ENCODE results near the gene ZHX3.

The ZHX3 gene

GRCh38 chr20:41170386-41171105 lies 147.0 kb downstream of the ZHX3 start:
- Histone ChIP-seq H3K27ac (ENCODE audit: low read depth, low read length) (no peak overlapping the region), H3K36me3 (ENCODE audit: insufficient read depth, low read length) (peaks cover 12% of the 10 kb centered on the region; the same call in 1 of the 2 replicates), H2AFZ (ENCODE audit: low read length, unreplicated experiment) (no peak overlapping the region), H3K79me2 (ENCODE audit: control insufficient read depth, insufficient read depth, low read length, unreplicated experiment) (no peaks in the 10 kb centered on the region), H3K27me3 (ENCODE audit: insufficient read depth, low read length) (no peaks in the 10 kb centered on the region), H3K4me3 (ENCODE audit: low read depth, low read length) (no peak overlapping the region), H3K4me1 (ENCODE audit: control insufficient read depth, insufficient read depth, low read length, unreplicated experiment) (no peaks in the 10 kb centered on the region)

GRCh38 chr20:41169791-41170351 lies 147.7 kb downstream of the ZHX3 start:
- H3K4me1 ChIP-seq (ENCODE audit: control insufficient read depth, insufficient read depth, low read length, unreplicated experiment), result no peaks in the 10 kb centered on the region
- H3K27me3 ChIP-seq (ENCODE audit: insufficient read depth, low read length), result no peaks in the 10 kb centered on the region
- H3K79me2 ChIP-seq (ENCODE audit: control insufficient read depth, insufficient read depth, low read length, unreplicated experiment), result no peaks in the 10 kb centered on the region
- no peak overlapping the region for H2AFZ ChIP-seq (ENCODE audit: low read length, unreplicated experiment)
- H3K4me3 ChIP-seq (ENCODE audit: low read depth, low read length), result no peak overlapping the region
- H3K27ac ChIP-seq (ENCODE audit: low read depth, low read length), result no peak overlapping the region
- H3K36me3 ChIP-seq (ENCODE audit: insufficient read depth, low read length), result peaks cover 16% of the 10 kb centered on the region; the same call in 1 of the 2 replicates

GRCh38 chr20:41169162-41169690 lies 148.3 kb downstream of the ZHX3 start:
- H3K36me3 ChIP-seq (ENCODE audit: insufficient read depth, low read length), result peaks cover 16% of the 10 kb centered on the region; the same call in 1 of the 2 replicates
- H2AFZ ChIP-seq (ENCODE audit: low read length, unreplicated experiment), result no peak overlapping the region
- H3K4me3 ChIP-seq (ENCODE audit: low read depth, low read length), result no peak overlapping the region
- no peaks in the 10 kb centered on the region for H3K27me3 ChIP-seq (ENCODE audit: insufficient read depth, low read length)
- H3K4me1 ChIP-seq (ENCODE audit: control insufficient read depth, insufficient read depth, low read length, unreplicated experiment), result no peaks in the 10 kb centered on the region
- H3K27ac ChIP-seq (ENCODE audit: low read depth, low read length), result no peak overlapping the region
- H3K79me2 ChIP-seq (ENCODE audit: control insufficient read depth, insufficient read depth, low read length, unreplicated experiment), result no peaks in the 10 kb centered on the region

- no peaks in the 10 kb centered on the region for H3K4me1 ChIP-seq (ENCODE audit: control insufficient read depth, insufficient read depth, low read length, unreplicated experiment)
- no peak overlapping the region for H2AFZ ChIP-seq (ENCODE audit: low read length, unreplicated experiment)
- H3K79me2 ChIP-seq (ENCODE audit: control insufficient read depth, insufficient read depth, low read length, unreplicated experiment), result no peaks in the 10 kb centered on the region
- no peaks in the 10 kb centered on the region for H3K27me3 ChIP-seq (ENCODE audit: insufficient read depth, low read length)
- H3K27ac ChIP-seq (ENCODE audit: low read depth, low read length), result no peak overlapping the region
- peaks cover 16% of the 10 kb centered on the region; the same call in 1 of the 2 replicates for H3K36me3 ChIP-seq (ENCODE audit: insufficient read depth, low read length)
- no peak overlapping the region for H3K4me3 ChIP-seq (ENCODE audit: low read depth, low read length)
Measured at GRCh38 chr20:41168281-41169161, 149.0 kb downstream of the ZHX3 start.

- Histone ChIP-seq H2AFZ (ENCODE audit: low read length, unreplicated experiment) (no peak overlapping the region), H3K4me1 (ENCODE audit: control insufficient read depth, insufficient read depth, low read length, unreplicated experiment) (no peaks in the 10 kb centered on the region), H3K27ac (ENCODE audit: low read depth, low read length) (no peak overlapping the region), H3K4me3 (ENCODE audit: low read depth, low read length) (no peak overlapping the region), H3K27me3 (ENCODE audit: insufficient read depth, low read length) (no peaks in the 10 kb centered on the region), H3K79me2 (ENCODE audit: control insufficient read depth, insufficient read depth, low read length, unreplicated experiment) (no peaks in the 10 kb centered on the region), H3K36me3 (ENCODE audit: insufficient read depth, low read length) (peaks cover 15% of the 10 kb centered on the region; the same call in 1 of the 2 replicates)
Measured at GRCh38 chr20:41167481-41168253, 149.9 kb downstream of the ZHX3 start.

- H3K79me2 ChIP-seq (ENCODE audit: control insufficient read depth, insufficient read depth, low read length, unreplicated experiment), result no peaks in the 10 kb centered on the region
- H3K27me3 ChIP-seq (ENCODE audit: insufficient read depth, low read length), result no peaks in the 10 kb centered on the region
- H2AFZ ChIP-seq (ENCODE audit: low read length, unreplicated experiment), result no peak overlapping the region
- H3K4me1 ChIP-seq (ENCODE audit: control insufficient read depth, insufficient read depth, low read length, unreplicated experiment), result no peaks in the 10 kb centered on the region
- no peak overlapping the region for H3K27ac ChIP-seq (ENCODE audit: low read depth, low read length)
- H3K4me3 ChIP-seq (ENCODE audit: low read depth, low read length), result no peak overlapping the region
- peaks cover 13% of the 10 kb centered on the region; the same call in 1 of the 2 replicates for H3K36me3 ChIP-seq (ENCODE audit: insufficient read depth, low read length)
Measured at GRCh38 chr20:41167118-41167470, 150.4 kb downstream of the ZHX3 start.

GRCh38 chr20:41166201-41167117 lies 151.1 kb downstream of the ZHX3 start:
- Histone ChIP-seq H3K36me3 (ENCODE audit: insufficient read depth, low read length) (peaks cover 13% of the 10 kb centered on the region; the same call in 1 of the 2 replicates), H3K4me1 (ENCODE audit: control insufficient read depth, insufficient read depth, low read length, unreplicated experiment) (no peaks in the 10 kb centered on the region), H2AFZ (ENCODE audit: low read length, unreplicated experiment) (no peak overlapping the region)

GRCh38 chr20:41165001-41165882 lies 152.3 kb downstream of the ZHX3 start:
- H3K4me1 ChIP-seq (ENCODE audit: control insufficient read depth, insufficient read depth, low read length, unreplicated experiment), result no peaks in the 10 kb centered on the region
- no peak overlapping the region for H3K27ac ChIP-seq (ENCODE audit: low read depth, low read length)
- H2AFZ ChIP-seq (ENCODE audit: low read length, unreplicated experiment), result no peak overlapping the region
- H3K4me3 ChIP-seq (ENCODE audit: low read depth, low read length), result no peak overlapping the region
- H3K36me3 ChIP-seq (ENCODE audit: insufficient read depth, low read length), result peaks cover 13% of the 10 kb centered on the region; the same call in 1 of the 2 replicates
- H3K27me3 ChIP-seq (ENCODE audit: insufficient read depth, low read length), result no peaks in the 10 kb centered on the region
- no peaks in the 10 kb centered on the region for H3K79me2 ChIP-seq (ENCODE audit: control insufficient read depth, insufficient read depth, low read length, unreplicated experiment)

More at GRCh38 chr20:41166201-41167117, 151.1 kb downstream of the ZHX3 start:
- Histone ChIP-seq H3K79me2 (ENCODE audit: control insufficient read depth, insufficient read depth, low read length, unreplicated experiment) (no peaks in the 10 kb centered on the region), H3K4me3 (ENCODE audit: low read depth, low read length) (no peak overlapping the region), H3K27me3 (ENCODE audit: insufficient read depth, low read length) (no peaks in the 10 kb centered on the region), H3K27ac (ENCODE audit: low read depth, low read length) (no peak overlapping the region)

GRCh38 chr20:41163821-41164220 lies 153.7 kb downstream of the ZHX3 start:
- Histone ChIP-seq H3K27me3 (ENCODE audit: insufficient read depth, low read length) (no peaks in the 10 kb centered on the region), H3K27ac (ENCODE audit: low read depth, low read length) (no peak overlapping the region), H3K4me1 (ENCODE audit: control insufficient read depth, insufficient read depth, low read length, unreplicated experiment) (no peaks in the 10 kb centered on the region), H3K36me3 (ENCODE audit: insufficient read depth, low read length) (peaks cover 8% of the 10 kb centered on the region; the same call in 1 of the 2 replicates), H2AFZ (ENCODE audit: low read length, unreplicated experiment) (no peak overlapping the region), H3K4me3 (ENCODE audit: low read depth, low read length) (no peak overlapping the region), H3K79me2 (ENCODE audit: control insufficient read depth, insufficient read depth, low read length, unreplicated experiment) (no peaks in the 10 kb centered on the region)
